Umbilical cord (tissue), 2 donors: ENCODE results near the gene ZDHHC14. TPM values are rescaled to one million over a fixed set of nuclear protein-coding genes. Genes with fewer than 3 reads are reported as not detected.
A peak's percentile ranks its signal among the peaks of the same experiment; 100 is the strongest.

Experiments
- DNase-seq: peaks from one replicate; pipeline ENCODE4 v3.0.0-alpha.2; 2015; ENCODE audit warnings: low spot score
- total RNA-seq: library from RNA; depleted of rRNA; stranded (reverse); fragments of >200 nt; gene quantifications from one replicate; pipeline ENCODE4 v1.2.3, GENCODE V29; 2014; ENCODE audit warnings: low replicate concordance; ENCODE audit not compliant: insufficient read depth

ZDHHC14 gene
- total RNA-seq, 1 donor from 2014 or later, result 6.5 TPM

GRCh38 chr6:157531986-157532365 lies 151.0 kb downstream of the ZDHHC14 start:
- DNase-seq, result no peak

DNA sequence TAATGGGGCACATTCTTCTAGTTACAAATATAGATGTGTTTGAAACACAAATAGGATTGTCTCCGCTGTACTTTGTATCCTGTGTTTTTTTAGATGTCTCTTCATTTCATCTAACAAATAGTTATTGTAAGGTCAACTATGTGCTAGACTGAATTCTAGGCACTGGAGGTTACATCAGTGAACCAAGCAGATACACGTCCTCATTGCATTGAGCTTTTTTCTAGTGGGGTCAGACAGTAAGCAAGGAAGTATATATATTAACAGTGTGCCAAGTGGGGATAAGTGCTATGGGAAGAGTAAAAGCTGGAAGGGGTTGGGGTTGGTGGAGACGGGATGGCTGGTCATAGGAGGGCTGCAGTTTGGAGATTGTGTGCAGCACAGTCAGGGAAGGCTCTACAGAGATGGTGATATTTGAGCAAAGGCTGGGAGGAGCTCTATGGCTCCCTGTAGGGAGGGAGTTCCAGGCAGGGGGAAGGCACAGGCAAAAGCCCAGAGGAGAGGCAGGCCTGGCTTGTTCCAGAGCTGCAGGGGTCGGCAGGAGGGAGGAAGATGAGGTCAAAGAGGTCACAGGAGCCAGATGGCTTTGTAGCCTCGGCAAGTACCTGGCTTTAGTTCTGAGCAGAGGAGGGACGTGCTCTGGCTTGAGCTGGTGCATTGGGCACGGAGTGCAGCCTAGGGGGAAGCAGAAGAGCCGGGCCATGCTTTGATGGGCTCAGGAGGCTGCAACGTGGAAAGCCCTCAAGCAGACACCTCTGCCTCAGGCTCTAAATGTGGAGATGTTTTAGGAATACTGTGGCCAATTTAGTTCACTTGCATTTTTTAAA lies 152.3 kb downstream of the ZDHHC14 start:
- no peak for DNase-seq

DNA sequence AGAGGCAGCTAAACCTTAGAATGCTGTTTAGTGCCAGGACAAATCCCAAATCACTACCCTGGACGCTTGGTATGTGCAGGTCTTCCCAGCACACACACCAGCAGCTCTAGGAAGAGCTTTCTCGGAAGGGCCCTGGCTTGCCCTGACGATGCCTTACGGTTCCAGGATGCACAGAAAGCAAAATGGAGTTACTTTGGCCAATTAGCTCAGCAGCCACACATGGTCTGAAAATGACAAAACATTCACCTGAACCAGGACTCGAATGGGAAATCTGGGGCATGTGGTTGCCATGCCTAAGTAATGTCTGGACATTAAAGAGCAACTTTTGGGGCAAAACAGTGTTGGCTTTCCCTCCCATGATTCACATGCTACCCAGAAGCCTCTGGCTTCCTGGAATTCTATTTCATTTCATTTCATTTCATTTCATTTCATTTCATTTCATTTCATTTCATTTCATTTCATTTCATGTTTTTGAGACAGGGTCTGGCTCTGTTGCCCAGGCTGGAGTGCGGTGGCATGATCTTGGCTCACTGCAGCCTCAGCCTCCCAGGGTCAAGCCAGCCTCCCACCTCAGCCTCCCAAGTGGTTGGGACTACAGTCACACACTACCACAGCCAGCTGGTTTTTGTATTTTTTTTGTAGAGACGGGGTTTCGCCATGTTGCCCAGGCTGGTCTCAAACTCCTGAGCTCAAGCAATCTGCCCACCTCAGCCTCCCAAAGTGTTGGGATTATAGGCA lies 153.3 kb downstream of the ZDHHC14 start:
- no peak for DNase-seq

DNA sequence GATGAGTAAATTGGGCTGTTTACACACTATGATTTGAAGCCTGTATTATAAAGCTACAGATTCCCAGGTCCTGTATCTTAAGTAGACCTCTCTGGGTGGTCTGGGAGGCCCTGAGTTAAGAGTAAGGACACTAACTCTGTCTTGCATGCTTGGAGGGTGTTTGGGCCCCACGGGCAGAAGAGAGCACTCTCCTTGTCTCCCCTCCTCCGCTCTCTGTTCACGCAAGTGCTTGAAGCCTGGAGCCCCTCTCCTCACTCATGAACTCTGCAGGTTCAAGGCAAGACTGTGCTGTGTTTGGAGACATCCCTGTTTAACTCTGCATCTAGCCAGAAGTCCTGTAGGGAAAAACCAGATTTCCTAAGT lies 154.0 kb downstream of the ZDHHC14 start:
- DNase-seq, result no peak

DNA sequence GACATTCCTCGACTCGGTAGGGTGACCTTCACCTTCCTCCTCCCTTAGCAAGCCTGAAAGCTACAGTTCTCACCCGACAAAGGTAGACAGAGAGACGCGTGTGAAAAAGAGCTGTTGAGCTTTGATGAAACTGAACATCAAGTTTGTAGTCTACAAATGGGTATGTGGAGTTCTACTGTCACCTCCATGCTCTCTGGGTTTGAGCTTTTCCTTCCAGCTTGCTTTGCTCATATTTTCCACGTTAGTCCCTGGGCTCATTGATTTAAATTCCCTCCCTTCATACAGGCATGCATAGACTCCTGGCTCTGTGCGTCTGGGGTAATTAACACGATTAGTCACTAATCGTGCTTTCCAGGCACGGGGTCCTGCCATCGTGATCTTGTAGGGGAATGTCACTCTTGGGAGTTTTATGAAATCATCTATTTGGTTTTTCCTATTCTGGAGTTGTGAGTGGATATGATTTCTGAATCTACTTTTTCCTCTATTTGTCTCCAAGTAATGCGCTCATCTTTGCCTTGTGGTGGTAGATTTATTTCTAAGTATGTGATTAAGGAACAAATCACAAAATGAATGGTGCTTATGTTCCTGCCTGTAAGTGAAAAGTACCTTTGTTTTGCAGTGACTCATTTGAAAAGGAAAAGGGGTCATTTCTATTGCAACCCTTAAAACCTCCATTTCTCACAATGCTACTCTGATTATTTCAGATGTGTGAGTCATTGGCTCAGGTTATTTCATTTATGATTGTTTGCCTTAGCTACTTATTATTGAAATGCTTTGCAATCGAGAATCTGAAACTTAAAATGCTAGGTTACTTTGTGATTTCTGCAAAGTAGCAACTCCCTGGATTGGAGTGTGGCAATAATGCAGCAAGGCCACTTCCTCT lies 154.6 kb downstream of the ZDHHC14 start:
- DNase-seq, result no peak

DNA sequence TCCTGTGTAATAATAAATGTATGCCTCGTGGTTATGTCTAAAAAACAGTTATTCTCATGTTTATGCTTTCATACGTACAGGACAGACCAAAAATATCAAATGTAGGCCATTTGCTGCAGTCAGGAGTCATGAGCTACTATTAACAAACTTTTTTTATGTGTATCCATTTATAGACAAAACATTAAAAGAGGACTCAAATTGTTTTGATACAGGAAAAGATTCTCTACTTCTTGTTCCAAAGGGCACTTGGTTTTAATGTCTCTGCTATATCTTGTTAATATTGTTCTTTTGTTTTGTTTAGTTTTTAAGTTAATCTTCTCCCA lies 155.2 kb downstream of the ZDHHC14 start:
- DNase-seq, result no peak

GRCh38 chr6:157537556-157537955 lies 156.6 kb downstream of the ZDHHC14 start:
- no peak for DNase-seq

- DNase-seq, result no peak
These were observed 157.2 kb downstream of the ZDHHC14 start for GRCh38 chr6:157538168-157538567.

GRCh38 chr6:157538698-157539097 lies 157.7 kb downstream of the ZDHHC14 start:
- DNase-seq, result no peak

DNA sequence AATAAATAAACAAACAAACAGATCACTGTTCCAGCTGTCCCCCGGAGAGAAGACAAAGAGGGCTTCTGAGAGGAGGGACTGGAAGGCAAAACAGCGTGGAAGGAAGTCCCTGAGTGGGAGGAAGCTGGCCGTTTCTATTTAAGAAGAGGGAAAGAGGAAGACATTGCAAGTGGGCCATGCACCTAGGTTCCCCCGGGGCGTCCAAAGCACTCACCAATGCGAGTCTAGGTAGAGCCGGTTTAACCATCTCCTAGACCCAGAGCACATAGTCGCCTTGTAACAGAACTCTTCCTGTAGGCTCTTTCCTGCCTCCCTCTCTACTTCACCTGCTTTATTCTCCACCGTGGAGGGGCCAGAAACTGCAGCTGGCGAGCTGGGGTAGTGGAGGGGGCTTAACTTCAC lies 158.4 kb downstream of the ZDHHC14 start:
- no peak for DNase-seq

- no peak for DNase-seq
These were observed 159.1 kb downstream of the ZDHHC14 start for GRCh38 chr6:157539900-157540752.

- no peak for DNase-seq
These were observed 160.8 kb downstream of the ZDHHC14 start for GRCh38 chr6:157541618-157542413.

DNA sequence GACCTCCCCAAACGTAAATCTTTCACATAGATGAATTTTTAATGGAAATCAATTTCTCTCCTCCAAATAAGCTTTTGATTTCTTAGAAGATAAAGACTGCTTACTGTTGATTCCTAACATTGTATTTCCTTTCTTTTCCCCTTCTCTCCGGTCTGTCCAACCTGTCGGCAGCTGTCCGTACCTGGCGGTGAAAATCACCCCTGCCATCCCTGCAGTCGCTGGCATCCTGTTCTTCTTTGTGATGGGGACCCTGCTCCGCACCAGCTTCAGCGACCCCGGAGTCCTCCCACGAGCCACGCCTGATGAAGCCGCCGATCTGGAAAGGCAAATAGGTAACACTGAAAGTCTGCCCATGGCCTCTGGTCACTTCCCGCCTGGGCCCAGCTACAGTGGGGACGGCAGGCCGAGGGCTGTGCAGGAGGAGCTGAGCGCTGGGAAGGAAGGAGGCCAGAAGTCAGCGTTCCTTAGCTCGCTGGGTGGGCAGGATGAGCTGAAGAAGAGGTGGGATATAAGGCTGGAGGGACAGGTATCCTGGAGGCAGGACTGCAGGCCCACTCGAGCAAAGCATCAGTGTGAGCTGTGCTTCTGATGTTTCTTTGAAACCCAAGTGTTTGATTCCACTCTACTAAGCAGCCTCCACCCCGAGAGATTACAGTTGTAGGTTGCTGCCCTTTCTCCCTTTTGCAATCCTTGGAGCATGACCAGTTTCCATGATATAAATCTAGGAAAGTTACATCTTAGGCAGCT lies 161.6 kb downstream of the ZDHHC14 start:
- peak; percentile 40 for DNase-seq

DNA sequence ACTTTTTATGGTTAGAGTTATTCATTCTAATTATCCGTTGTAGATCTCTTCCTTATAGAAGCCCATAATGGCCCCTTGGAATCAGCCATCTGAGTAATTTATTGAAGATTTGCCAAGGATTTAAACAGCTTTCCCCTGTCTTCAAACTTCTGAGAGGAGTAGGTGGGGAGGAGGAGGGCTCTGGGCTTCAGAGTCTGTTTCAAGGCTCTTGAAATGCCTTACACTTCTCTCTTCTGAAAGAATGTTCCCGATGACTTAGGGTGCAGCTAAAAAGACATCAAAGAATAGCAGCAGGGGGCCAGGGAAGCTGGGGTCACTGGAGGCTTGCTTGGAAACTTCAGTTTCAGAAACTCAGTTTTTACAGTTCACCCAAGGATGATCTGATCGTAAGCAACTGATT lies 165.3 kb downstream of the ZDHHC14 start:
- DNase-seq, result peak; percentile 57

- no peak for DNase-seq
These were observed 166.1 kb downstream of the ZDHHC14 start for GRCh38 chr6:157547112-157547511.

GRCh38 chr6:157548635-157549467 lies 167.9 kb downstream of the ZDHHC14 start:
- DNase-seq, result no peak

GRCh38 chr6:157549468-157549745 lies 168.4 kb downstream of the ZDHHC14 start:
- no peak for DNase-seq

- no peak for DNase-seq
These were observed 169.4 kb downstream of the ZDHHC14 start for GRCh38 chr6:157550114-157550989.
